GM19324 (cell line): Measurements from ENCODE around the gene ENO2.

Experiments used
- ATAC-seq: cut with Tn5 transposase; IDR thresholded peaks from one replicate; pipeline ENCODE4 v1.9.1; 2021; ENCODE audit warnings: mild to moderate bottlenecking, moderate library complexity; ENCODE audit not compliant: unreplicated experiment, low FRiP score

The ENO2 gene

DNA sequence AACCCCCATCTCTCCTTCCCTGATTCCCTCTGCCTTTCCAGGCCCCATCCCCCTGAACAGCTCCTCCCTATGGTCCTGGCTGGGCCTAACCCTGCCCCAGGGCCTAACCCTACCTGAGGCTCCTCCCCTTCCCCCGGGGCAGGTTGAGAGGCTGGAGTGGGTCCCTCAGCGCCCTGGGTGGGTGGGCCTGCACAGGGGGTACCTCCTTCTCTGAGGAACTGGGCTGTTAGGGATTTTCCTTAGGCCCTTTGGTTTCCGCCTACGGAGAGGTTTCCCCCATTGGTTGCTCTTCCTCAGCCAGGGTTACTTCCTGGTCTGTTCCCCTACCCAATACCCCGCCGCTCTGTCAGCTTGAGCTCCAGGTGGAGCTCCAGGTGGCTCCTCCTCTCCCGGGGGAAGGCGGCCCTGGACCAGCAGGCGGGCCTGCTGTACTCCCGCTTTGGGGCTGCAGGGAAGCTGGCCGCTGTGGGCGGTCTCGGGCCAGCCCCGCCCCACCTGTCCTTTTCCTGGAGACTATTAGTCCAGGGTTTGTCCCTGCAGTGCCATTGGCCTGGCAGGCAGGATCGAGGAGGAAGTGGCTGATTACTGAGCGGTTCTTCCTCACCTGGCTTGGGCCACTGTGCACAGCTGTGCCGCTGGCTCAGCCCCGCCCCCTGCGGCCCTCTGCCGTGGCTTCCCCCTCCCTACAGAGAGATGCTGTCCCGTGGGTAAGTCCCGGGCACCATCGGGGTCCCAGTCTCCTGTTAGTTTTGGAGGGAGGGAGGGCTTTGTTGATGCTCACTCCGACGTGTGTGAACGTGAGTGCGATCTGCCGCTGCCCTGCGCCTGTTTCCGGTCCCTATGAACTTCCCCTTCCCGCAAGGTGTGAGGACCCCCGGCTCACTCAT lies 31.9 kb downstream of the ENO2 start:
- no peak for ATAC-seq

- no peak for ATAC-seq
Measured at GRCh38 chr12:6946920-6947374, 32.6 kb downstream of the ENO2 start.

- no peak for ATAC-seq
Measured at GRCh38 chr12:6947615-6948014, 33.2 kb downstream of the ENO2 start.

GRCh38 chr12:6948873-6949594 lies 34.7 kb downstream of the ENO2 start:
- no peak for ATAC-seq

- ATAC-seq, result no peak
Measured at GRCh38 chr12:6950401-6950801, 36.0 kb downstream of the ENO2 start.

DNA sequence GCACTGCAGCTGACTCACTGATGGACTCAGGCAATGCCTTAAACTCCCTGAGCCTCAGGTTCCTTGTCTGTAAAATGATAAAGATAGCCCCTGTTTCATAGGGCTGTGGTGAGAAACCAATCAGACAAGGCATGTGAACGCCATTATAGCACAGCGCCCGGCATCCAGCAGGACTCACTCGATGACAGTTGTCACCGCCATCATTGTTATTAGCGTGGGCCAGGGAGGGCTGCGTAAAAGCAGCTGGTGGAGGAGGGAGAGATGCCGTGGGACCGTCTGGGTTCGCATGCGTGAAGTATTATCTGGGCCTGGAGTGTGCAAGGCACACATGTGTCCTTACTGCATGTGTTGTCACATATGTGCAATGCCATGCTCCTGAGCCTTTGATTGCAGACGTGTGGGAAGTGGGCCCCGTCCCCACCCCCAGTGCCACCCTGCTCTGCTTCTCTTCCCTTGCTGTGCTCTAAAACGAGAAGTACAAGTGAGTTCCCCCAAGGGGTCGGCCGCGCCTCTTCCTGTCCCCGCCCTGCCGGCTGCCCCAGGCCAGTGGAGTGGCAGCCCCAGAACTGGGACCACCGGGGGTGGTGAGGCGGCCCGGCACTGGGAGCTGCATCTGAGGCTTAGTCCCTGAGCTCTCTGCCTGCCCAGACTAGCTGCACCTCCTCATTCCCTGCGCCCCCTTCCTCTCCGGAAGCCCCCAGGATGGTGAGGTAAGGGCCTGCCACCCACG lies 36.6 kb downstream of the ENO2 start, which contains the start of gene PTPN6:
Gene PTPN6, plus strand, starts transcription at position 546 of the 730 bp plus-strand sequence. Its CDS starts 157 bp downstream, at position 703.
- peak; percentile 22 for ATAC-seq

- no peak for ATAC-seq
Measured at GRCh38 chr12:6951551-6952120, 37.3 kb downstream of the ENO2 start.

GRCh38 chr12:6952121-6952862 lies 37.9 kb downstream of the ENO2 start:
- ATAC-seq, result no peak

- no peak for ATAC-seq
Measured at GRCh38 chr12:6952863-6953441, 38.6 kb downstream of the ENO2 start.

DNA sequence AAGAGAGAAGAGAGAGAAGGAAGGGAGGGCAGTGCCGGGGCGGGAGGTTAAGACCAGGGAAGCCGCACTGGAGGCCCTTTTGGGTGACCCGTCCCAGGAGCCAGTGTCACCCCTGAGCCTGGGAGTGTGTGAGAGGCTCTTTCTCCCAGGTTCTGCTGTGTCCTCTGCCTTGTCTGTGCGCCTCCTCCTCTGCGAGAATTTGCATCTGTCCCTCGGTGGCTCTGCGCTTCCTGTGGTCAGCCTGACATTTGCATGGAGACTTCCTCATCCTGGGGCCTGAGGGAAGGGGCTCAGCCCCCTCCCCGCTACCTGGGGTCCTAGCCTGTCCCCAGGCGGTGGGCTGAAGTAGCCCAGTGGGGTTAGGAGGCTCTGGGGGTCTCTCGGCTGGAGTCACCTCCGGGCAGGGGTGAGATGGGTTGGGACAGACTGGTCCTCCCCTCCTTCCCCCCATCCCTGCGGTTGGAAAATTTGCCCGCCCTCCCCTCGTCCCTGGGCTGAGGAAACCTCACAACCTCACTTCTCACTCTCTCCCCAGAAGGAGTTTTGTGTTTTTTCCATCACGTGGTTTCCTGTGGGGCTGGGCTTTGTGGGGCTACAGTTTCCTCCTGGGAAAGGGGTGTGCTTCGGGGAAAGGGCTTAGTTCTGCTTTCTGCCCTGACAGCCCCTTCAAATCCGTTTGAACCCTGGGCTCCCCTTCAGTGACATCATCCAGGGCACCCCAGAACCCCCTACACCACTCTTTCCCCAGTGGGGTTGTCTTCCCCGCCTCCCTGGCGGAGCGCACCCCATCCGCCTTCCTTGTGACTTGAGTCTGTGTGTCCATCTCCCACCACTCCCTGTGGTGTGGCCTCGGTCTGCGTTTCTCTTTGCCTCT lies 39.3 kb downstream of the ENO2 start:
- ATAC-seq, result peak; percentile 64

- ATAC-seq, result no peak
Measured at GRCh38 chr12:6954316-6955107, 40.1 kb downstream of the ENO2 start.

- ATAC-seq, result no peak
Measured at GRCh38 chr12:6955108-6956020, 41.0 kb downstream of the ENO2 start.

DNA sequence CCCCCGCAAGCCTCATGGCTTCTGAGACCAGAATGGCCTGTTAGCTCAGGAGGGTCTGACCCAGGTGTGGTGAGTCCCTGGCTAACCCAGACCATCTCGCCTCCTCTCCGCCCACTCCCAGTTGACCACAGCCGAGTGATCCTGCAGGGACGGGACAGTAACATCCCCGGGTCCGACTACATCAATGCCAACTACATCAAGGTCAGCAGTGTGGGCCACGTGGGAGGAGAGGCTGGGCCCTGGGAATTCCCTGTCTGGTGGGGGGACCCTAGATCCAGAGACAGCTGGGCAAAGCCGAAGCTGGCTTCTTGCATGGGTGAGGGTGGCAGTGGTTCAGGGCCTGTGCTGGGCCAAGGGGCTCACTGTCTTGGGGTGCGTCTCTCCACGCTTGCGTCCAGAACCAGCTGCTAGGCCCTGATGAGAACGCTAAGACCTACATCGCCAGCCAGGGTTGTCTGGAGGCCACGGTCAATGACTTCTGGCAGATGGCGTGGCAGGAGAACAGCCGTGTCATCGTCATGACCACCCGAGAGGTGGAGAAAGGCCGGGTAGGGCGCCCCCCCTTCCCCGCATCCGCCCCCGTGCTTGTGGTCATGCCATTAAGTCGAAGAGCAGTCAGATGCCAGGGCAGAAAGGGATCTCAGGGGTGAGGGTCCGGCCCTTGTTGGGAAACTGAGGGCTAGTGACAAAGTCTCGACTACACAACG lies 41.8 kb downstream of the ENO2 start:
- no peak for ATAC-seq

DNA sequence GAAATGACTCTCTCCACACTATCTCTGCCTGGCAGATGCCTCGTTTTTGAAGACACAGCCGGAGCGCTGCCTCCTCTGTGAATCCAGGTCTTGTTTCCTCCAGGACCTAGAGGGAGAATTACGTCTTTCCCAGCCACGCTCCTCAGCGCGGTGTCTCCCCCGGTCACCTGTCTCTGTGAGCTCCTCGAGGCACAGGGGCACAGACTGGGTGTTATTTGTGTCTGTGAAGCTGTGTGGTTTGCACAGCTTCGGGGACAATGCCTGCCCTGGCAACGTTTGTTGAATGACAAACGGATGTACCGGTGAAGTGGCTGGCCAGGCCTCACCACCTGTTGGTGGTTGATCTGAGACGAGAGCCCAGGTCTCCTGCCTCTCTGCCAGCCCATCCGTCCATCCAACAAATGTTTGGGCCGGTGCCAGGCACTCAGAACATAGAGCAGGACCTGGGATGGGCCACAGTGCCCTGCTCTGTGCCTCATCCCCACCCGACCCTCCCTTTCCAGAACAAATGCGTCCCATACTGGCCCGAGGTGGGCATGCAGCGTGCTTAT lies 42.8 kb downstream of the ENO2 start:
- ATAC-seq, result no peak

- no peak for ATAC-seq
Measured at GRCh38 chr12:6957741-6958608, 43.6 kb downstream of the ENO2 start.
